Measurements from ENCODE around the gene SUSD2. TPM values are rescaled to one million over a fixed set of nuclear protein-coding genes. Genes with fewer than 3 reads are reported as not detected.

SUSD2 gene
- total and polyA plus RNA-seq, 4 donors: 0.14 to 2.5 (median 0.52) TPM

DNA sequence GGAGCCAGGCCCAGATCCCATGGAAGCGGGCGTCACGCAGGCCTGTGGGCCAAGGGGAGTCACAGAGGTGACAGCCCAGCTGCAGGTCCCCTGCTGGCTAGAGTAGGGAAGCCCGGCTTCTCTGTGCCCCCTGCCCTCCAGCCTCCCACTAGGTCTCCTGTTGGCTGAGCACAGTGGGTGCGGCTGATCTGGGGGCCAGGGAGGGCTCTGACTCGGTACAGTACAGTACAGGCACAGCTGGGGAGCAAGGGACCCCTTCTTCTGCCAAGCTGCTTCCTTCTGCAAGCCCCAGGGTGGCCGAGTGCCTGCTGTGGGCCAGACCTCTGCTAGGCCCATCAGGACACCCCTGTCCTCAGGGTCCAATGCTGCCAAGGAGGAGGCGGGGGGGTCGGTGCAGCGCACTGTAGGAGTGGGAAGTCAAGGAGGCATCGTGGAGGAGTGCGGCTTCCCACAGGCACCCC, 10.1 kb downstream of the SUSD2 start:
- no peak for DNase-seq (ENCODE audit: low spot score)
- no peaks in the 10 kb centered on the region for H3K4me1 ChIP-seq (ENCODE audit: control insufficient read depth in 4 of 4, insufficient read depth in 4 of 4, low read length in 3 of 4)
- no peak overlapping the region for H3K9ac ChIP-seq (ENCODE audit: low read depth in 1 of 2, low read length in 2 of 2)
- no peaks in the 10 kb centered on the region for H3K27me3 ChIP-seq (ENCODE audit: control insufficient read depth in 4 of 4, insufficient read depth in 4 of 4, low read length in 3 of 4)
- H3K9me3 ChIP-seq (ENCODE audit: control insufficient read depth in 4 of 4, low read length in 3 of 4): no peaks in the 10 kb centered on the region
- no peak overlapping the region for H3K4me3 ChIP-seq (ENCODE audit: low read depth in 1 of 3, low read length in 3 of 3)
- TF ChIP-seq RAD21 (IDR thresholded peaks at IDR 0.05): no peak
- TF ChIP-seq JUND (IDR thresholded peaks at IDR 0.05): no peak
- TF ChIP-seq SP1 (IDR thresholded peaks at IDR 0.05): no peak
- TF ChIP-seq TAF1 (conservative IDR thresholded peaks at IDR 0.05): no peak
- TF ChIP-seq, protein P1, sequence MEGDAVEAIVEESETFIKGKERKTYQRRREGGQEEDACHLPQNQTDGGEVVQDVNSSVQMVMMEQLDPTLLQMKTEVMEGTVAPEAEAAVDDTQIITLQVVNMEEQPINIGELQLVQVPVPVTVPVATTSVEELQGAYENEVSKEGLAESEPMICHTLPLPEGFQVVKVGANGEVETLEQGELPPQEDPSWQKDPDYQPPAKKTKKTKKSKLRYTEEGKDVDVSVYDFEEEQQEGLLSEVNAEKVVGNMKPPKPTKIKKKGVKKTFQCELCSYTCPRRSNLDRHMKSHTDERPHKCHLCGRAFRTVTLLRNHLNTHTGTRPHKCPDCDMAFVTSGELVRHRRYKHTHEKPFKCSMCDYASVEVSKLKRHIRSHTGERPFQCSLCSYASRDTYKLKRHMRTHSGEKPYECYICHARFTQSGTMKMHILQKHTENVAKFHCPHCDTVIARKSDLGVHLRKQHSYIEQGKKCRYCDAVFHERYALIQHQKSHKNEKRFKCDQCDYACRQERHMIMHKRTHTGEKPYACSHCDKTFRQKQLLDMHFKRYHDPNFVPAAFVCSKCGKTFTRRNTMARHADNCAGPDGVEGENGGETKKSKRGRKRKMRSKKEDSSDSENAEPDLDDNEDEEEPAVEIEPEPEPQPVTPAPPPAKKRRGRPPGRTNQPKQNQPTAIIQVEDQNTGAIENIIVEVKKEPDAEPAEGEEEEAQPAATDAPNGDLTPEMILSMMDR (IDR thresholded peaks at IDR 0.05; ENCODE audit: low read depth, low read length, missing input control): no peak
- TF ChIP-seq FOXA2 (IDR thresholded peaks at IDR 0.05): no peak
- TF ChIP-seq, protein P2, sequence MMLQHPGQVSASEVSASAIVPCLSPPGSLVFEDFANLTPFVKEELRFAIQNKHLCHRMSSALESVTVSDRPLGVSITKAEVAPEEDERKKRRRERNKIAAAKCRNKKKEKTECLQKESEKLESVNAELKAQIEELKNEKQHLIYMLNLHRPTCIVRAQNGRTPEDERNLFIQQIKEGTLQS (IDR thresholded peaks at IDR 0.05): no peak
- TF ChIP-seq EGR1 (IDR thresholded peaks at IDR 0.05; ENCODE audit: low read depth in 2 of 2): no peak
- no peak for TF ChIP-seq NR2F2 (IDR thresholded peaks at IDR 0.05)
- TF ChIP-seq GABPA (IDR thresholded peaks at IDR 0.05 in 1 of 2, conservative IDR thresholded peaks at IDR 0.05 in 1 of 2): no peak
- TF ChIP-seq HNF4A (conservative IDR thresholded peaks at IDR 0.05): no peak
- TF ChIP-seq, protein P3, sequence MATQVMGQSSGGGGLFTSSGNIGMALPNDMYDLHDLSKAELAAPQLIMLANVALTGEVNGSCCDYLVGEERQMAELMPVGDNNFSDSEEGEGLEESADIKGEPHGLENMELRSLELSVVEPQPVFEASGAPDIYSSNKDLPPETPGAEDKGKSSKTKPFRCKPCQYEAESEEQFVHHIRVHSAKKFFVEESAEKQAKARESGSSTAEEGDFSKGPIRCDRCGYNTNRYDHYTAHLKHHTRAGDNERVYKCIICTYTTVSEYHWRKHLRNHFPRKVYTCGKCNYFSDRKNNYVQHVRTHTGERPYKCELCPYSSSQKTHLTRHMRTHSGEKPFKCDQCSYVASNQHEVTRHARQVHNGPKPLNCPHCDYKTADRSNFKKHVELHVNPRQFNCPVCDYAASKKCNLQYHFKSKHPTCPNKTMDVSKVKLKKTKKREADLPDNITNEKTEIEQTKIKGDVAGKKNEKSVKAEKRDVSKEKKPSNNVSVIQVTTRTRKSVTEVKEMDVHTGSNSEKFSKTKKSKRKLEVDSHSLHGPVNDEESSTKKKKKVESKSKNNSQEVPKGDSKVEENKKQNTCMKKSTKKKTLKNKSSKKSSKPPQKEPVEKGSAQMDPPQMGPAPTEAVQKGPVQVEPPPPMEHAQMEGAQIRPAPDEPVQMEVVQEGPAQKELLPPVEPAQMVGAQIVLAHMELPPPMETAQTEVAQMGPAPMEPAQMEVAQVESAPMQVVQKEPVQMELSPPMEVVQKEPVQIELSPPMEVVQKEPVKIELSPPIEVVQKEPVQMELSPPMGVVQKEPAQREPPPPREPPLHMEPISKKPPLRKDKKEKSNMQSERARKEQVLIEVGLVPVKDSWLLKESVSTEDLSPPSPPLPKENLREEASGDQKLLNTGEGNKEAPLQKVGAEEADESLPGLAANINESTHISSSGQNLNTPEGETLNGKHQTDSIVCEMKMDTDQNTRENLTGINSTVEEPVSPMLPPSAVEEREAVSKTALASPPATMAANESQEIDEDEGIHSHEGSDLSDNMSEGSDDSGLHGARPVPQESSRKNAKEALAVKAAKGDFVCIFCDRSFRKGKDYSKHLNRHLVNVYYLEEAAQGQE (IDR thresholded peaks at IDR 0.05): no peak
- TF ChIP-seq, protein P4, sequence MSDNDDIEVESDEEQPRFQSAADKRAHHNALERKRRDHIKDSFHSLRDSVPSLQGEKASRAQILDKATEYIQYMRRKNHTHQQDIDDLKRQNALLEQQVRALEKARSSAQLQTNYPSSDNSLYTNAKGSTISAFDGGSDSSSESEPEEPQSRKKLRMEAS (IDR thresholded peaks at IDR 0.05): no peak
- no peak for TF ChIP-seq YY1 (IDR thresholded peaks at IDR 0.05)
- TF ChIP-seq RXRA (IDR thresholded peaks at IDR 0.05): no peak
- TF ChIP-seq, protein P5, sequence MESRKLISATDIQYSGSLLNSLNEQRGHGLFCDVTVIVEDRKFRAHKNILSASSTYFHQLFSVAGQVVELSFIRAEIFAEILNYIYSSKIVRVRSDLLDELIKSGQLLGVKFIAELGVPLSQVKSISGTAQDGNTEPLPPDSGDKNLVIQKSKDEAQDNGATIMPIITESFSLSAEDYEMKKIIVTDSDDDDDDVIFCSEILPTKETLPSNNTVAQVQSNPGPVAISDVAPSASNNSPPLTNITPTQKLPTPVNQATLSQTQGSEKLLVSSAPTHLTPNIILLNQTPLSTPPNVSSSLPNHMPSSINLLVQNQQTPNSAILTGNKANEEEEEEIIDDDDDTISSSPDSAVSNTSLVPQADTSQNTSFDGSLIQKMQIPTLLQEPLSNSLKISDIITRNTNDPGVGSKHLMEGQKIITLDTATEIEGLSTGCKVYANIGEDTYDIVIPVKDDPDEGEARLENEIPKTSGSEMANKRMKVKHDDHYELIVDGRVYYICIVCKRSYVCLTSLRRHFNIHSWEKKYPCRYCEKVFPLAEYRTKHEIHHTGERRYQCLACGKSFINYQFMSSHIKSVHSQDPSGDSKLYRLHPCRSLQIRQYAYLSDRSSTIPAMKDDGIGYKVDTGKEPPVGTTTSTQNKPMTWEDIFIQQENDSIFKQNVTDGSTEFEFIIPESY (IDR thresholded peaks at IDR 0.05): no peak
- no peak for TF ChIP-seq HNF4G (IDR thresholded peaks at IDR 0.05)
- TF ChIP-seq FOXA1 (IDR thresholded peaks at IDR 0.05): no peak
- no peaks in the 10 kb centered on the region for H3K36me3 ChIP-seq (ENCODE audit: control insufficient read depth in 4 of 4, insufficient read depth in 3 of 4, low read depth in 1 of 4, low read length in 3 of 4)
- 93% methylated on average over 12 of the region's 12 CpGs for WGBS
- no peak overlapping the region for H3K27ac ChIP-seq (ENCODE audit: low read depth in 1 of 2, low read length in 2 of 2)
